ENCODE results near the gene SNX14.

DNA sequence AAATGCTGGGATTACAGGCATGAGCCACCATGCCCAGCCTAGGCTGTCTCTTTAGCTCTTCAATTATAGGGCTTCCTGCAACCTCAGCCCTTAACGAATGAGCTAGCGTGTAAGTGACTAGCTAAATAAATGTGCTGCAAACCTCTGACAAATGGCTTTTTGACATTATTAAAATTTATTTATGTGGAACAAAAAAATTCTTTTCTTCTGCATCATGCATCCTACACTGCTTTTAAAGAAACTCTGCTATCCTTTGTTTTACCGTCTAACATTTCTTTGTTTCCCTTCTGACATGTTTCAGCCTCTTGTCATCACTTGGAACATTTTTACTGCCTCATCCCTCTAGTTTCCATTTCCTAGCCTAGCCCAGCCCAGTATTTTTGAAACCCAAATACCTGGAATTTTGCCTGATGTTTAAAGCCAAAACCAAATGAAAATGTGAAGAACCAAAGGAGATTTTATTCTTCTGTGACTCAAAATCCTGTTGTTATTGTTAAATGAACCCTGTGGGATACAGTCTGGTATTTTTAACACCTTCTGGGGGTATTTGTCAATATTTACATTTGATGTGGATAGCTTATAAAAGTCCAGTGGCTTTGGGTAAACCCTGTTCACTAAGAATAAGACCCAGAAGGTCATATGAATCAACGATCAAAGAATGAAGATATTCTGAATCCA is 134.3 kb downstream of the SNX14 start:
- TF ChIP-seq POLR2A (IDR thresholded peaks at IDR 0.05) = no peak
- TF ChIP-seq, protein P1, sequence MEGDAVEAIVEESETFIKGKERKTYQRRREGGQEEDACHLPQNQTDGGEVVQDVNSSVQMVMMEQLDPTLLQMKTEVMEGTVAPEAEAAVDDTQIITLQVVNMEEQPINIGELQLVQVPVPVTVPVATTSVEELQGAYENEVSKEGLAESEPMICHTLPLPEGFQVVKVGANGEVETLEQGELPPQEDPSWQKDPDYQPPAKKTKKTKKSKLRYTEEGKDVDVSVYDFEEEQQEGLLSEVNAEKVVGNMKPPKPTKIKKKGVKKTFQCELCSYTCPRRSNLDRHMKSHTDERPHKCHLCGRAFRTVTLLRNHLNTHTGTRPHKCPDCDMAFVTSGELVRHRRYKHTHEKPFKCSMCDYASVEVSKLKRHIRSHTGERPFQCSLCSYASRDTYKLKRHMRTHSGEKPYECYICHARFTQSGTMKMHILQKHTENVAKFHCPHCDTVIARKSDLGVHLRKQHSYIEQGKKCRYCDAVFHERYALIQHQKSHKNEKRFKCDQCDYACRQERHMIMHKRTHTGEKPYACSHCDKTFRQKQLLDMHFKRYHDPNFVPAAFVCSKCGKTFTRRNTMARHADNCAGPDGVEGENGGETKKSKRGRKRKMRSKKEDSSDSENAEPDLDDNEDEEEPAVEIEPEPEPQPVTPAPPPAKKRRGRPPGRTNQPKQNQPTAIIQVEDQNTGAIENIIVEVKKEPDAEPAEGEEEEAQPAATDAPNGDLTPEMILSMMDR (IDR thresholded peaks at IDR 0.05) = no peak

Measured in Peyer's patch (tissue), 4 donors.